Measurements from ENCODE around the gene VAV2.

The VAV2 gene

GRCh38 chr9:133976887-133977286 lies 15.2 kb downstream of the VAV2 start:
- TF ChIP-seq CTCF (conservative IDR thresholded peaks at IDR 0.05) = no peak
- H3K27ac ChIP-seq = no peak overlapping the region

- TF ChIP-seq CTCF (conservative IDR thresholded peaks at IDR 0.05) = no peak
- no peak overlapping the region for H3K27ac ChIP-seq
These were observed 15.8 kb downstream of the VAV2 start for GRCh38 chr9:133976191-133976861.

DNA sequence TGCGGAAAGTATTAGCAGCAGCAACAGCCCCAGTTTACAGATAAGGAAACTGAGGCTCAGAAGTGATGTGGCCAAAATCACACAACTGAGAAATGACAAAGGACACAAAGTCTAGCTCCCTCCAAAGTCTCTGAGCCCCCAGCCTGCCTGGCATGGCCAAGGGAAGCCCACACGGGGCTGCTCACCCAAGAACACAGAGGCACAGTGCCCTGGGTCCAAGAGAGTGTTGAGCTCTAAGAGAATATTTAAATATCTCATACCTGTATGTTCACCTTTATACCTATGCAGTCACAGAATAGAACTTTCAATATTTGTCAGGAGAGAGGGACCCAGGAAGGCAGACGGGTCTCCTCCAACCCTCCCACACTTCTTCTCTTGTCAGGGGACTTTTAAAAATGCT lies 16.6 kb downstream of the VAV2 start:
- no peak overlapping the region for H3K27ac ChIP-seq
- TF ChIP-seq CTCF (conservative IDR thresholded peaks at IDR 0.05) = no peak

DNA sequence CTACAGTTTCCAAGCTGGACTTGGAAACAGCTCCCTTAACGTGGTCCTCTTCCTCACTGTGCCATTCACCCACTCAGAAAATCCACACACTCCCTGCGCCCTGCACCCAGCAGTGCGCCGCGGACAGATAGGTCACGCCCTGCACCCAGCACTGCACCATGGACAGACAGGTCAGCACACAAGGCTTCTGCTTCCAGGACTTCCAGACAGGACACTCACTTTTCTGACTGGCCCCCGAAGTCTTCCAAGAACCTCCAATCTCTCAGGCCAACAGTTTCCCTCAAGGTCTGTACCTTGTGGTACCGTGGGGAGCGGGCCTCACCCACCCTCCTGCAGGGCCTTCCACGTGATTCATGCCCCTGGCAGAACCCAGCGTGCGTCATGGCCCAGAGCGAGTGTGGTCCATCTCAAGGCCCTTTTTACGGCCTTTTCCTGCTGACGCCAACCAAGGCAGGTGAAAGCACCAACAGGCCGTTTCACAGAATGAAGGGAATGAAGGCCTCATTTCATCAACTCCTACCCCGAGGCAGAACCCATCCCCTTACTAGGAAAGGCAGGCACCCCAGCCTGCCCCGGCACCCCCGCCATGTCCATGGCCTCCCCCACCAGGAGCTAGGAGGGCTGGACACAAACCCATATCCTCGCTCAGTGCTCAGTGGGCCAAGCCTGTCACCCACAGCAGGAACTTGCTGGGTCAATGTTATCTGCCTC lies 17.3 kb downstream of the VAV2 start:
- TF ChIP-seq CTCF (conservative IDR thresholded peaks at IDR 0.05) = no peak

DNA sequence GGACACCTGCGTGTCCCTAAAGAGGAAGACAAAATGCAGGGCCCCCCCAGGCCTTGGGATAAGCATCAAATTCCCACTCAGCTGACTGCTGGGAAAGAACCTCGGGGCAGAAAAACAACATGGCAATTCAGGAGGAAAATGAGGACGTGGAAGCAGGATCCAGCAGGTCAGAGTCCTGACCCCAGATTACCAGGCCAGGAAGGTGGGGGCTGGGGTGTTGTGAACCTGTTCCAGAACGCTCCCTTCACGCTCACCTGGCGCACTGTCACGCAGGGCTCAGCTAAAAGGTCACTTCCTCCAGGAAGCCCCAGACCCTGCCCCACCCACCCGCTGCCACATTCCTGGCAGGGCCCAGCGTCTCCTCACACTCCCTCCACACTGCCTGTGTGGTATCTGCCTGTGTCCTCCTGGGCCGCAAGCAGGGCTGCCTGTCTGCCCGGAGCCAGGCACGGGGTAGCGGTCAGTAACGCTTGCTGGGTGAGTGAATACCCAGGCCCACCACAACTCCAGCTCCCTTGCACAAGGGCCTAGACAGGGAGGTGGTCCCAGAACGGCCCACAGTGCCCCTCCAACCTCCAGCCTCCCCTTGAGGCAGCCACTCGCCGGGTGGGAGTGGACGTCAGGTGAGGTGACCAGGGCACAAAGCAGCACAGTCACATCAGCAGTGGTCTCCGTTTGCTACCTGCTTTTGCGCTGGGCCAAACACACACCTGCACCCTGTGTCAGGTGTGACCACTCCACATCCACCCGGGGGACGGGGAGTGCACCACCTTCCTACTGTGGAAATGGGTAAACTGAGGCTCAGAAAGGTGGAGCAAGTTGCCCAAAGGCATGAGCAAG lies 18.1 kb downstream of the VAV2 start:
- no peak for TF ChIP-seq CTCF (conservative IDR thresholded peaks at IDR 0.05)
- H3K27ac ChIP-seq = no peak overlapping the region

More for the DNA sequence above, 17.3 kb downstream of the VAV2 start:
- H3K27ac ChIP-seq = no peak overlapping the region

DNA sequence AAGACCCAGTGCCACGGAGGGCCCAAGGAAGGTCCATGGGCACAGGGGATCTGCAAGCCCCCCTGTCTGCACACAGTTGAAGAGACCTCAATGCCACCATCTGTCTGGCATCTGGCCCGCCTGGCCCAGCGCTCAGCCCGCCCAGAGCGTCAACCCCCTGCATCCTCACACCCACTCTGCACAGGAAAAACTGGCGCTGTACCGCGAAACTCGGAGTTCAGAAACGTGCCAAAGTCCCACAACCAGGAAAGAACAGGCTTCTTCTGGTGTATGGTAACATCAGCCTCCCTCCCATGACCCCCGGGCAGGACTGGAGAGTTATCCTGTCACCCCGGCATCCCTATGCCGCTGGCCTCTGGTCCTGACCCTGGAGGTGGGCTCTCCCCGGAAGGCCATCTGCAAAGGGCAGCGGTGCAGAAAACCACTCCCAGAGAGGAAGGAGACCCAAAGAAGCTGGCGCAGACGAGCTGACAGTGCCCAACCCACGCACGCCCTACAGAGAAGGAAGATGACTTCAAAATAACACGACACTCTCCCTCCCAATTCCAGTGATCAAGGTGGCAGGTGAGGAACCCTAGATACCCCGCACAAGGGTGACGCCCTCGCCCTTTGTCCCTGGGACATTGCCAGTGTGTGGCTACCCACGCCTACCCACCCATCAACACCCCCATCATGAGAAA lies 18.9 kb downstream of the VAV2 start:
- H3K27ac ChIP-seq = no peak overlapping the region

More for the DNA sequence above, 18.9 kb downstream of the VAV2 start:
- no peak for TF ChIP-seq CTCF (conservative IDR thresholded peaks at IDR 0.05)

Data from VCaP (cell line).